BE2C (cell line): ENCODE results near the gene DHDDS.
A peak's percentile ranks its signal among the peaks of the same experiment; 100 is the strongest.

Experiments used
- DNase-seq: peaks from one replicate; pipeline ENCODE4 v3.0.0-alpha.2; 2020
- H3K27me3 ChIP-seq: fragments of 250-450 bp; sonication (Bioruptor Pico); 2 replicates; pipeline ENCODE4 v1.5.1; 2020; ENCODE audit warnings: mild to moderate bottlenecking
- H3K36me3 ChIP-seq: fragments of 250-450 bp; sonication (Bioruptor Pico); 2 replicates; pipeline ENCODE4 v1.5.1; 2020; ENCODE audit warnings: mild to moderate bottlenecking
- H3K4me1 ChIP-seq: fragments of 250-450 bp; sonication (Bioruptor Pico); 2 replicates; pipeline ENCODE4 v1.5.1; 2020
- H3K4me3 ChIP-seq: 2 replicates; pipeline ENCODE4 v1.5.1; 2011; ENCODE audit warnings: low read depth, low read length
- H3K9me3 ChIP-seq: fragments of 250-450 bp; sonication (Bioruptor Pico); 2 replicates; pipeline ENCODE4 v1.5.1; 2020
- TF ChIP-seq, protein P1 (sequence below): IDR thresholded peaks from 2 replicates; pipeline ENCODE4 v1.5.1; 2012; ENCODE audit warnings: mild to moderate bottlenecking, low read depth, low read length

DHDDS gene

DNA sequence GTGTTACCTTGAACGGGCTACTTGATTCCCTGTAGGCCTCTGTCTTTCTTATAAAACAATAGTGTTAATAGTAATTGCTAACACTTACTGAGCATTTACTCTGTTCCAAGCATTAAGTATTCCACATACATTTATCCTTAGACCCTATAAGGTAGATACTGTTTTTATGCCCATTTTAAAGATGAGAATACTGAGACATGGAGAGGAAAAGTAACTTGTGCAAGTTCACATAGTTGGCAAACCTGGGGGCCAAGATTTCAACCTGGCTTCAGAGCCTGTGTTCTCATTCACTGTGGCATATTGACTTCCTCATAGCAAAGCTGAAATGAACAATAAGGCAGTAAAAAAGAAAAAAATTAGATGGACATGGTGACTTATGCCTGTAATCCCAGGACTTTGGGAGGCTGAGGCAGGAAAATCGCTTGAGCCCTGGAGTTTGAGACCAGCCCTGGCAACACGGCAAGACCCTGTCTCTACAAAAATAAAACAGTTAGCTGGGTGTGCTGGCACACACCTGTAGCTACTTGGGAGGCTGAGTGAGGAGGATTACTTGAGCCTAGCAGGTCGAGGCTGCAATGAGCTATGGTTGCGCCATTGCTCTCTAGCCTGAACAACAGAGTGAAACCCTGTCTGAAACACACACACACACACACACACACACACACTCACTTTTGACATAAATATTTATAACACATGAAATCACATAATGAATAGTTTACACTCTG is 20.5 kb downstream of the DHDDS start:
- H3K36me3 ChIP-seq = no peaks in the 10 kb centered on the region
- DNase-seq = no peak
- H3K9me3 ChIP-seq = no peaks in the 10 kb centered on the region
- no peak overlapping the region for H3K4me3 ChIP-seq
- no peaks in the 10 kb centered on the region for H3K27me3 ChIP-seq
- no peaks in the 10 kb centered on the region for H3K4me1 ChIP-seq
- TF ChIP-seq, protein P1, sequence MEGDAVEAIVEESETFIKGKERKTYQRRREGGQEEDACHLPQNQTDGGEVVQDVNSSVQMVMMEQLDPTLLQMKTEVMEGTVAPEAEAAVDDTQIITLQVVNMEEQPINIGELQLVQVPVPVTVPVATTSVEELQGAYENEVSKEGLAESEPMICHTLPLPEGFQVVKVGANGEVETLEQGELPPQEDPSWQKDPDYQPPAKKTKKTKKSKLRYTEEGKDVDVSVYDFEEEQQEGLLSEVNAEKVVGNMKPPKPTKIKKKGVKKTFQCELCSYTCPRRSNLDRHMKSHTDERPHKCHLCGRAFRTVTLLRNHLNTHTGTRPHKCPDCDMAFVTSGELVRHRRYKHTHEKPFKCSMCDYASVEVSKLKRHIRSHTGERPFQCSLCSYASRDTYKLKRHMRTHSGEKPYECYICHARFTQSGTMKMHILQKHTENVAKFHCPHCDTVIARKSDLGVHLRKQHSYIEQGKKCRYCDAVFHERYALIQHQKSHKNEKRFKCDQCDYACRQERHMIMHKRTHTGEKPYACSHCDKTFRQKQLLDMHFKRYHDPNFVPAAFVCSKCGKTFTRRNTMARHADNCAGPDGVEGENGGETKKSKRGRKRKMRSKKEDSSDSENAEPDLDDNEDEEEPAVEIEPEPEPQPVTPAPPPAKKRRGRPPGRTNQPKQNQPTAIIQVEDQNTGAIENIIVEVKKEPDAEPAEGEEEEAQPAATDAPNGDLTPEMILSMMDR = no peak

- DNase-seq = no peak
- H3K27me3 ChIP-seq = no peaks in the 10 kb centered on the region
- no peak overlapping the region for H3K4me3 ChIP-seq
- H3K9me3 ChIP-seq = no peaks in the 10 kb centered on the region
- no peaks in the 10 kb centered on the region; the same call in none of the 2 replicates for H3K36me3 ChIP-seq
- TF ChIP-seq, protein P1 = no peak
- no peaks in the 10 kb centered on the region for H3K4me1 ChIP-seq
These were observed 27.0 kb downstream of the DHDDS start for GRCh38 chr1:26459148-26459547.

DNA sequence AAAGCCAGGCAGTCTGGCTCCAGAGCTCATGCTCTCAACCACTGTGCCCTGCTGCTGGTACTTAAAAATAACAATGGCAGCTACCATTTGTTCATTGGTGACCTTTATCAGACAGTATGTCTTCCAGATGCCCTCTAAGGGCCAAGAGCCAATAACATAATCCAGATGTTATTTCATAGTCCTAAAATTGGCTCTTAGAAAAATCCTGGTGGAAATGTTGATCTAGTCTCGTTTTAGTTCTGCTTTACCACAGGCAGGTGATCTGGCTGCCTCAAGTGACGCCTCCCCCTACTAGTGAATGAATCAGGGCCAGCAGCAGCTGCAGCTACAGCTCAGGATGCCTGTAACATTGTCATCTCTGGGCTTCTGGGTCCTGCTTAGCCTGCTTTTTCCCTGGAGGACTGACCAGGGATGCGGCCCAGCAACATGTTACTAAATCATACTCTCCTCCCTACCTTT is 27.5 kb downstream of the DHDDS start:
- Histone ChIP-seq H3K4me3 (no peak overlapping the region), H3K4me1 (no peaks in the 10 kb centered on the region), H3K27me3 (no peaks in the 10 kb centered on the region), H3K9me3 (no peaks in the 10 kb centered on the region), H3K36me3 (no peaks in the 10 kb centered on the region; the same call in none of the 2 replicates)
- peak; percentile 19 for DNase-seq
- TF ChIP-seq, protein P1 = no peak

DNA sequence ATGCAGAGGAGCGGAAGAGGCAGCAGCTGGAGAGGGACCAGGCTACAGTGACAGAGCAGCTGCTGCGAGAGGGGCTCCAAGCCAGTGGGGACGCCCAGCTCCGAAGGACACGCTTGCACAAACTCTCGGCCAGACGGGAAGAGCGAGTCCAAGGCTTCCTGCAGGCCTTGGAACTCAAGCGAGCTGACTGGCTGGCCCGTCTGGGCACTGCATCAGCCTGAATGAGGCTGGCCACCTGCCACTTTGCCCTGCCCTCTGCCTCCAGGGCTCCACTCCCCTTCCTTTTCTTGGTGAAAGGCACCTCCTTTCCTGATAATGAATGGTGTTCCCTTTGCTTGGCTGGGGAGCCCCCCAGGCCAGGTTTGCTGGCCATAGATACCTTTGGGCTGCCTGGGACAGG is 36.8 kb downstream of the DHDDS start:
- no peak for DNase-seq
- Histone ChIP-seq H3K27me3 (no peaks in the 10 kb centered on the region), H3K4me1 (no peaks in the 10 kb centered on the region), H3K4me3 (no peak overlapping the region), H3K36me3 (peaks cover 16% of the 10 kb centered on the region), H3K9me3 (no peaks in the 10 kb centered on the region)
- TF ChIP-seq, protein P1 = no peak

- Histone ChIP-seq H3K27me3 (no peaks in the 10 kb centered on the region), H3K9me3 (no peaks in the 10 kb centered on the region), H3K4me1 (no peaks in the 10 kb centered on the region), H3K36me3 (peaks cover 22% of the 10 kb centered on the region), H3K4me3 (no peak overlapping the region)
- no peak for DNase-seq
- TF ChIP-seq, protein P1 = no peak
These were observed 37.4 kb downstream of the DHDDS start for GRCh38 chr1:26469558-26469957.

GRCh38 chr1:26470878-26471497 is 38.9 kb downstream of the DHDDS start:
- DNase-seq = no peak
- Histone ChIP-seq H3K4me1 (no peaks in the 10 kb centered on the region), H3K9me3 (no peaks in the 10 kb centered on the region), H3K36me3 (peaks cover 27% of the 10 kb centered on the region), H3K27me3 (no peaks in the 10 kb centered on the region), H3K4me3 (peak overlapping the region; percentile 59)
- TF ChIP-seq, protein P1 = no peak
